Measurements from ENCODE around the gene LRP5. TPM values are rescaled to one million over a fixed set of nuclear protein-coding genes. Genes with fewer than 3 reads are reported as not detected.

LRP5 gene
- total and polyA plus RNA-seq, 3 donors from 2014 or later = 15.7 to 21.3 (median 20.6) TPM

GRCh38 chr11:68266121-68266891, 46.1 kb upstream of the LRP5 start:
- Histone ChIP-seq H3K4me1 (peaks cover 17% of the 10 kb centered on the region), H3K36me3 (ENCODE audit: low read depth, missing control alignments) (no peaks in the 10 kb centered on the region), H3K4me3 (no peak overlapping the region), H3K27me3 (no peaks in the 10 kb centered on the region), H3K27ac (no peak overlapping the region), H3K9me3 (no peaks in the 10 kb centered on the region)
- 88 to 91% methylated on average over 14 to 16 of the region's 16 CpGs for WGBS, 2 donors
- TF ChIP-seq POLR2A (IDR thresholded peaks at IDR 0.05) = no peak
- TF ChIP-seq CTCF (IDR thresholded peaks at IDR 0.05) = no peak
- no peak for DNase-seq
- intact Hi-C loops (cut with DNase I; ENCODE audit: low total_unique reads) = no loop called here

GRCh38 chr11:68266936-68267880, 45.2 kb upstream of the LRP5 start:
- no peak overlapping the region for H3K4me3 ChIP-seq
- TF ChIP-seq POLR2A (IDR thresholded peaks at IDR 0.05) (no peak), CTCF (IDR thresholded peaks at IDR 0.05) (no peak)
- H3K27ac ChIP-seq = no peak overlapping the region
- no peaks in the 10 kb centered on the region for H3K27me3 ChIP-seq
- 87 to 90% methylated on average over 11 to 12 of the region's 12 CpGs for WGBS, 2 donors
- H3K4me1 ChIP-seq = peaks cover 17% of the 10 kb centered on the region
- H3K9me3 ChIP-seq = no peaks in the 10 kb centered on the region
- no peak for DNase-seq
- intact Hi-C loops (cut with DNase I; ENCODE audit: low total_unique reads) = no loop called here
- no peaks in the 10 kb centered on the region for H3K36me3 ChIP-seq (ENCODE audit: low read depth, missing control alignments)

GRCh38 chr11:68267881-68268240, 44.5 kb upstream of the LRP5 start:
- Histone ChIP-seq H3K4me3 (no peak overlapping the region), H3K9me3 (no peaks in the 10 kb centered on the region), H3K4me1 (peaks cover 22% of the 10 kb centered on the region), H3K36me3 (ENCODE audit: low read depth, missing control alignments) (no peaks in the 10 kb centered on the region), H3K27ac (no peak overlapping the region), H3K27me3 (no peaks in the 10 kb centered on the region)
- DNase-seq = no peak
- TF ChIP-seq CTCF (IDR thresholded peaks at IDR 0.05) (no peak), POLR2A (IDR thresholded peaks at IDR 0.05) (no peak)
- intact Hi-C loops (cut with DNase I; ENCODE audit: low total_unique reads) = no loop called here
- WGBS, 2 donors = 93 to 98% methylated on average over 6 of the region's 6 CpGs

- WGBS, 2 donors = 61 to 66% methylated on average over 8 to 10 of the region's 10 CpGs
- intact Hi-C loops (cut with DNase I; ENCODE audit: low total_unique reads) = no loop called here
- Histone ChIP-seq H3K27ac (no peak overlapping the region), H3K9me3 (no peaks in the 10 kb centered on the region), H3K4me1 (peaks cover 23% of the 10 kb centered on the region), H3K27me3 (no peaks in the 10 kb centered on the region), H3K36me3 (ENCODE audit: low read depth, missing control alignments) (no peaks in the 10 kb centered on the region), H3K4me3 (no peak overlapping the region)
- TF ChIP-seq POLR2A (IDR thresholded peaks at IDR 0.05) (no peak), CTCF (IDR thresholded peaks at IDR 0.05) (no peak)
- peak; percentile 49 for DNase-seq
These were observed 42.8 kb upstream of the LRP5 start for GRCh38 chr11:68269414-68270081.

Measured in testis (tissue), 3 donors.